ES-I3 (cell line): ENCODE results near the gene GOSR2.
A peak's percentile ranks its signal among the peaks of the same experiment; 100 is the strongest.

Experiments used
- H3K36me3 ChIP-seq: 2 replicates; pipeline ENCODE4 v1.6.1; 2013; ENCODE audit warnings: mild to moderate bottlenecking, low read length, control low read depth, moderate library complexity; ENCODE audit not compliant: insufficient read depth
- H3K4me1 ChIP-seq: 2 replicates; pipeline ENCODE4 v1.6.1; 2013; ENCODE audit warnings: mild to moderate bottlenecking, control low read depth, low read length; ENCODE audit not compliant: insufficient read depth
- H3K9ac ChIP-seq: 2 replicates; pipeline ENCODE4 v1.6.1; 2013; ENCODE audit warnings: low read depth, mild to moderate bottlenecking, low read length, moderate library complexity
- H3K9me3 ChIP-seq: 2 replicates; pipeline ENCODE4 v1.6.1; 2013; ENCODE audit warnings: mild to moderate bottlenecking, low read length, moderate library complexity; ENCODE audit not compliant: control insufficient read depth, insufficient read depth

Gene GOSR2

DNA sequence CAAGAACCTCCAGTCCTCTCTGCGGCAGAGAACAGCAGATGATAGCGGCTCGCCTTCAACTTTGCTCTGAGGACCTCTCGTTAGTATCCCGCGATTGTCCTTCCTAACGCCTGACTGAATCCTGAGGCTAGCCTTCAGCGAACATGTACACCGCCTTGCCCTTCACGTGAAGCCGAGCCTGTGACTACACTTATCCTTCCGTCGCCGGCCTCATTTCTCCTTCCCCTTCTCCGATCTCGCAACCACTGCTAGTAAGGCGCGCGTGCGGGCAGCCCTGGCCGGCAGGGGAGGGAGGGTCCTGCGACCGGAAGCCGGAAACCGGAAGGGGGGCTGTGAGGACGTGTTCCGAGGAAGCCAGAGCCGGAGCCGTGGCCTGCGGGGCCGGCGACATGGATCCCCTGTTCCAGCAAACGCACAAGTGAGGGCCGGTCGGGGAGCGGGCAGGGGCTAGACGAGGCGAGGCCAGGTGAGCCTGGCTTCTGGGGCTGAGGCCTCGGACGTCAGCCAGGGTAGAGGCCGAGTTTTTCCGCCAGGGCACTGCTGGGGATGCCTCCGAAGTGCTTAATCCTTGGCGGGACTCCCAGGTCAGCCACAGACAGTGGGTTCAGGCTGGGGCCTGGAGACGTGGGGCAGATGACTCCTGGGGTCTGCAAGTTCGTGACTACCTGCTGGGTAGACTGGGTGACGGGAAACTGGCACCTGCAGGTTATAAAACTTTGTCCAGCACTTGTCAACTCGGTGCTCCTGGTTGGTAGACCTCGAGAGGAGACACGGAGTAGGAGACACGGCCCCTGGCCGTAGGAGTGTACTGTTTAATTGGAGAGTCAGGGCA lies at the start of gene GOSR2:
TSS of gene GOSR2 (plus strand) at position 357 of the 832 bp plus-strand sequence. CDS start at position 390, 33 bp downstream.
- Histone ChIP-seq H3K36me3 (no peaks in the 10 kb centered on the region), H3K9ac (peak within 1 kb of the TSS; percentile 96), H3K4me1 (peaks cover 7% of the 10 kb centered on the region; the same call in 1 of the 2 replicates), H3K9me3 (no peaks in the 10 kb centered on the region)

DNA sequence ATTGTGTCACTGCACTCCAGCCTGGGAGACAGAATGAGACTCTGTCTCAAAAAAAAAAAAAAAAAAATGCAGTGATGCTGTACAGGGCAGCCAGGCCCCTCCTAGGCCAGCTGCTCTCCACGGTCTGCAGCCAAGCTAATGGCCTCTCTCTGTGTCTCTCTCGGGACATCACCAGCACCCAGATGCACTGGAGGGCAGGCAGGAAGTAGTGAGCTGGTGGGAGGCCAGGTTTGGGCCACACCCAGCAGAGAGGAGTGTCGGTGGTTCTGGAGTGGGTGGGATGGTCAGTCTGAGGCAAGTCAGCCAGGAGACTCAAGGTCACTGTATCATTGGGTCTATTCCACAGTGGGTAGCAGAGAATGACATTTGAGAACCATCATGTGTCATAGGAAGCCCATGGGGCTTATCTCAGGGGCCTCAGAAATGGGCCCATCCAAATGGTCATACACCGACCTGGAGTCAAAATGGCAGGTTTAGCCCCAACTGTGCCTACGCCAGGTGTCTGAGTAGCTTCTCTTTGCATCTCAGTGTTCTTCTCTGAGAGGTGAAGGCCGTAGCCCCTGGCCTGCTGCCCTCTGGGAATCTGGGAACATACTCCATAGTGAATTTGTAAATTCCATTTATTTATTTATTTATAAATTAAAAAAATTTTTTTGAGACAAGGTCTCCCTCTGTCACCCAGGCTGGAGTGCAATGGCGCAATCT lies 48.9 kb upstream of the GOSR2 start:
- Histone ChIP-seq H3K9ac (no peak overlapping the region), H3K9me3 (no peaks in the 10 kb centered on the region), H3K36me3 (no peaks in the 10 kb centered on the region), H3K4me1 (no peaks in the 10 kb centered on the region)

DNA sequence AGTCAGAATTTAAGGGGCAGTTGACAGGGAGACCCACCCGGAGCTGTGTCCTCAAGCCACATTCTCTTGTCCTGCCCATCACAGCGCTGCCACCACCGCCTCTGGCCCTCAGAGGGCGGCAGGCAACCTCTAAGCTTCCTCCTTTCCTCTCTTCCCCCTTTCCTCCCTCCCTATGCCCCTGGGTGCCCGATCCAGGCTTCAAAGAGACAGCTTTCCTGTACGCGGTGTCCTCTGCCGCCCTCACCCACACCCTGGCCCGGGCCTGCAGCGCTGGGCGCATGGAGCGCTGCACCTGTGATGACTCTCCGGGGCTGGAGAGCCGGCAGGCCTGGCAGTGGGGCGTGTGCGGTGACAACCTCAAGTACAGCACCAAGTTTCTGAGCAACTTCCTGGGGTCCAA lies 48.1 kb upstream of the GOSR2 start:
- H3K9me3 ChIP-seq: no peaks in the 10 kb centered on the region

DNA sequence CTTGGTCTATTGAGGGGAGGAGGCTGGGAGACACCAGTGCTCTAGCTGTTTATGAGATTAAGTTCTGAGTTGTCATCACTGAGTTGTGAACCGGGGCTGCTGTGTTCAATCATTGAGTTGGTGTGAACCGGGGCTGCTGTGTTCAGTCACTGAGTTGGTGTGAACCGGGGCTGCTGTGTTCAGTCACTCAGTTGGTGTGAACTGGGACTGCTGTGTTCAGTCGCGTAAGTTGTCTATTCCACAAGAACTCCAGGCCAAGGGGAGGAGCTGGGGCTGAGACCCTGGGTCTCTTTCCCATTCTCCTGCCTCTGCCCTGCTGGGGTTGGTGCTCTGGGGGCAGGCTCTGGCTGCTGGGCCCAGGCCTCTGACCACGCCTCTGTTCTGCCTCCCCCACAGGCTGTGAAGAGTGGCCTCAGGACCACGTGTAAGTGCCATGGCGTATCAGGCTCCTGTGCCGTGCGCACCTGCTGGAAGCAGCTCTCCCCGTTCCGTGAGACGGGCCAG lies 47.1 kb upstream of the GOSR2 start:
- H3K4me1 ChIP-seq: no peaks in the 10 kb centered on the region

More for the DNA sequence above, 48.1 kb upstream of the GOSR2 start:
- H3K36me3 ChIP-seq: no peaks in the 10 kb centered on the region
- H3K4me1 ChIP-seq: no peaks in the 10 kb centered on the region
- no peak overlapping the region for H3K9ac ChIP-seq

DNA sequence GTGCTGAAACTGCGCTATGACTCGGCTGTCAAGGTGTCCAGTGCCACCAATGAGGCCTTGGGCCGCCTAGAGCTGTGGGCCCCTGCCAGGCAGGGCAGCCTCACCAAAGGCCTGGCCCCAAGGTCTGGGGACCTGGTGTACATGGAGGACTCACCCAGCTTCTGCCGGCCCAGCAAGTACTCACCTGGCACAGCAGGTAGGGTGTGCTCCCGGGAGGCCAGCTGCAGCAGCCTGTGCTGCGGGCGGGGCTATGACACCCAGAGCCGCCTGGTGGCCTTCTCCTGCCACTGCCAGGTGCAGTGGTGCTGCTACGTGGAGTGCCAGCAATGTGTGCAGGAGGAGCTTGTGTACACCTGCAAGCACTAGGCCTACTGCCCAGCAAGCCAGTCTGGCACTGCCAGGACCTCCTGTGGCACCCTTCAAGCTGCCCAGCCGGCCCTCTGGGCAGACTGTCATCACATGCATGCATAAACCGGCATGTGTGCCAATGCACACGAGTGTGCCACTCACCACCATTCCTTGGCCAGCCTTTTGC lies 46.5 kb upstream of the GOSR2 start:
- Histone ChIP-seq H3K4me1 (no peaks in the 10 kb centered on the region), H3K9ac (no peak overlapping the region)

More for the DNA sequence above, 47.1 kb upstream of the GOSR2 start:
- no peaks in the 10 kb centered on the region for H3K36me3 ChIP-seq
- no peak overlapping the region for H3K9ac ChIP-seq
- no peaks in the 10 kb centered on the region for H3K9me3 ChIP-seq

DNA sequence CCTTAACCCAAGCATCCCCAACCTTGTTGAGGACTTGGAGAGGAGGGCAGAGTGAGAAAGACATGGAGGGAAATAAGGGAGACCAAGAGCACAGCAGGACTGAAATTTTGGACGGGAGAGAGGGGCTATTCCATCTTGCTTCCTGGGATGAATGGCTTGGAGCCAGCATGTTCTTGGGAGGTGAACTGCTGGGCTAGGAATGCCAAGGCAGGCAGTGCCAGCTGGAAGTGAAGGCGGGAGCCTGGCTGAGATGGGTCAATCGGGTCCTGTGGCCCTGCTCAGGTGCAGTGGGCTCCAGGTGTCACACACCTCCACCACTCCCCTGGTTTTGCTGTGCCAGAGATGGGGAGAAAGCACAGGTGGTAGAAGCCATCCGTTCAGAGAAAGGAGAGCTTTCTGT lies 46.0 kb upstream of the GOSR2 start:
- Histone ChIP-seq H3K9ac (no peak overlapping the region), H3K4me1 (no peaks in the 10 kb centered on the region), H3K9me3 (no peaks in the 10 kb centered on the region), H3K36me3 (no peaks in the 10 kb centered on the region)

More for the DNA sequence above, 46.5 kb upstream of the GOSR2 start:
- H3K36me3 ChIP-seq: no peaks in the 10 kb centered on the region
- H3K9me3 ChIP-seq: no peaks in the 10 kb centered on the region

DNA sequence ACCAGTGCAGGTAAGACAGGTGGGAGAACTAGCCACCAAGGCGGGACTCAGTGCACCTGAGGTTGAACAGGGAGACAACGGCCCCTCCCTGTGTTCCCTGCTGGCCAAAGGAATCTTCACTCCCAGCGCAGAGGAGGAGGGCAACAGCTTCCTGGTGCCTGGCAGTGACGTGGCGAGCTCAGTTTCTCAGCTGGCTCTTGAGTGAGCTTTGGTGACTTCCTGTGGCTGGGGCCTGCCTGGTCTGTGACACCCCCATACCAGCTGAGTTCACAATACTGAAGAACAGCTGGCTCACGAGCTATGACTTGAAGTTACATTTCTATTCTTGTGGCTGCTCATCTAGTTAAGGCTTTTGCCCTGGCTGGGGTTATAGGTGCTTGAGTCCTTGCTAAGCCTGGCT lies 45.5 kb upstream of the GOSR2 start:
- Histone ChIP-seq H3K4me1 (no peaks in the 10 kb centered on the region), H3K36me3 (no peaks in the 10 kb centered on the region), H3K9ac (no peak overlapping the region), H3K9me3 (no peaks in the 10 kb centered on the region)

DNA sequence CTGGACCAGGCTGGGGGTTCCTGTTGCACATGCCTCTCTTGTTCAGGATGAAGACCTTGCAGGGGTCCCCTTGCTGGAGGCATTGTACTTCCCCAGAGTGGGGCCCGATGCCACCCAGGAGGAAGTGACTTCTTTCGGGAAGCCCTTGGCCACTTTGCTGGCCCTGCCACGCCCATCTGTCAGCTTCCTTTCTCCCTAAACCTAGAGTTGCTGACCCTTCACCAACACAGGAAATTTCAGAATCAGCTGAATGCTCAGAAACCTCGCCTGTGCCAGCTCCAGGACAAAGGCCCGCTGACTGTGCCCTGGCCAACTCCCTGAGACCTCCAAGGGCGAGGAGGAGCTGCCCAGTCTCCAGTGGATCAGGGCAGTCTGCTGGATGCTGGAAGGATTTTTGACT lies 44.9 kb upstream of the GOSR2 start:
- Histone ChIP-seq H3K4me1 (no peaks in the 10 kb centered on the region), H3K9ac (no peak overlapping the region), H3K36me3 (no peaks in the 10 kb centered on the region), H3K9me3 (no peaks in the 10 kb centered on the region)

DNA sequence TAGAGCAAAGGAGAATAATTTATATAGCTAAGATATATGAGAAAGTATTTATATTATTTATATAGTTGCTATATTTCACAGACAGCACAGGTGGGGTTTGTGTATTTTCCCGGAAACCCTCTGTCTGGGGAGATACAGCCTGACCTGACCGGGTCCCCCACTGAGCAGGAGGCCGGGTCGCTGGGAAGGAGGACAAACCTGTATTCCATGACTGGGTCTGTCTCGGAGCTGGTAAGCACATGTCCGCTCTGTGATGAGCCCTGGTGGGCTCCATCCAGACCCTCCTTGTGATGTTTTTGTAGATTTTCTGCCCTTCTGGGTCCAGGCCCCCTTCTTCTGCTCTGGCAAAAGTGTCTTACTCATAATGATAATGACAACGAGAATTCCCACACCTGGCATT lies 43.9 kb upstream of the GOSR2 start:
- no peak overlapping the region for H3K9ac ChIP-seq
- H3K4me1 ChIP-seq: peaks cover 3% of the 10 kb centered on the region; the same call in 1 of the 2 replicates
- no peaks in the 10 kb centered on the region for H3K36me3 ChIP-seq
- no peaks in the 10 kb centered on the region for H3K9me3 ChIP-seq

- Histone ChIP-seq H3K4me1 (peaks cover 3% of the 10 kb centered on the region; the same call in 1 of the 2 replicates), H3K9me3 (no peaks in the 10 kb centered on the region), H3K36me3 (no peaks in the 10 kb centered on the region), H3K9ac (no peak overlapping the region)
These were observed 41.9 kb upstream of the GOSR2 start for GRCh38 chr17:46881015-46881414.

GRCh38 chr17:46882666-46883065 lies 40.3 kb upstream of the GOSR2 start:
- Histone ChIP-seq H3K4me1 (peaks cover 3% of the 10 kb centered on the region; the same call in 1 of the 2 replicates), H3K9ac (no peak overlapping the region), H3K36me3 (no peaks in the 10 kb centered on the region), H3K9me3 (no peaks in the 10 kb centered on the region)

DNA sequence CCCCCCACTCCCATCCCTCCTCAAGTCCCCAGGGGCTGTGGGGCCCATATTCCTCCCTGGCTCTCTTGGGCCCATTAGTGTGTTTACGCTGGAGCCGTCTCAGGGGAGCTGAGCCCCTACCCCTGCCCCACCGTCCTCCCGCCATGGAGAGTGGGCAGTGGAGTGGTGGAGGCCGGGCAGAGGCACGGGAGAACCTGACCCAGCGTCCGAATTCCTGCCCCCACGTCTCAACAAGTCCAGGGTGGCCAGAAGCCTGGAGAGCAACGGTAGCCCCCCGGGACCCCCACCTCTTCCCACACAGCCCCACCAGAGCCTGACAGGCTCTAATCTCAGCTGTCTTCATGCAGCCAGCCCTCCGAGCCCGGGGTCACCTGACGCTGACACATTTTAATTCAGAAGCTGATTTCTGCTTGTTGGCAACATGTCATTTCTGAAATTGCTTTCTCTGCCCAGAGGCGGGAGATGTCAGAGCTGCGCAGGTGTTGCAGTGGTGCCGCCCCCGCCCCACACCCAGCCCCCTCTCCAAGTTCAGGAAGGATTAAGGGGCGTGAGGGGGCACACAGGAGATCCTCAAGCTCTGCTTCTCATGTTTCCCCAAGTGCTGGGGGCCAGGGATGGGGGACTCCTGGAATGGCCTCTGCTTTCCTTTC lies 39.0 kb upstream of the GOSR2 start:
- H3K9ac ChIP-seq: no peak overlapping the region

DNA sequence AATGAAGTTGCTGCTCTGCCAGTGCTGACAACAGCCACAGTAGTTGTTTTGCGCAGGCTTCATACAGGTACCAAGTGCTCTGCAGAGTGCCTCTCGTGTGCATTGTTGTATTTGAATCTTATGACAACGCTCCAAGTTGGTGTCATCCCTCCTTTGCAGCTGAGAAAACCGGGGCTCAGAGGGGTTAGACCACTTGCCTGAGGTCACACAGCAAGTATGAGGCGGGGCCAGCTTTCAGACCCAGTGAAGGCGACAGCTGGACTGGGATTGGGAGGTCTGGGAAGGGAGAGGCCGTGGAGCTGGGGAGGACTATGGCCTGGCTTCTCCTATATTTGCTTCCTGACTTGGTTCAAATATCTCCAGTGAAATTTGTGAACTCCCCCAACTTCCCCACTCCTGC lies 38.4 kb upstream of the GOSR2 start:
- H3K9me3 ChIP-seq: no peaks in the 10 kb centered on the region
- no peak overlapping the region for H3K9ac ChIP-seq
- no peaks in the 10 kb centered on the region for H3K36me3 ChIP-seq
- peaks cover 3% of the 10 kb centered on the region; the same call in 1 of the 2 replicates for H3K4me1 ChIP-seq

More for the DNA sequence above, 39.0 kb upstream of the GOSR2 start:
- H3K36me3 ChIP-seq: no peaks in the 10 kb centered on the region
- H3K4me1 ChIP-seq: peaks cover 3% of the 10 kb centered on the region; the same call in 1 of the 2 replicates
- no peaks in the 10 kb centered on the region for H3K9me3 ChIP-seq
